DOHH2 (cell line): ENCODE data around the gene AUTS2.

Experiments used
- EZH2phosphoT487 ChIP-seq: fragments of 200-600 bp; sonication (generic); IDR thresholded peaks from 2 replicates; pipeline ENCODE4 v1.6.1; 2017; ENCODE audit warnings: borderline replicate concordance, mild to moderate bottlenecking, antibody characterized with exemption, low read length, moderate library complexity, mixed read lengths
- TF ChIP-seq, protein P1 (sequence below): fragments of 200-600 bp; sonication (generic); IDR thresholded peaks from one replicate; pipeline ENCODE4 v1.5.1; 2014; ENCODE audit warnings: antibody characterized with exemption, mild to moderate bottlenecking, low read depth, low read length; ENCODE audit not compliant: poor library complexity, severe bottlenecking

- TF ChIP-seq, protein P1, sequence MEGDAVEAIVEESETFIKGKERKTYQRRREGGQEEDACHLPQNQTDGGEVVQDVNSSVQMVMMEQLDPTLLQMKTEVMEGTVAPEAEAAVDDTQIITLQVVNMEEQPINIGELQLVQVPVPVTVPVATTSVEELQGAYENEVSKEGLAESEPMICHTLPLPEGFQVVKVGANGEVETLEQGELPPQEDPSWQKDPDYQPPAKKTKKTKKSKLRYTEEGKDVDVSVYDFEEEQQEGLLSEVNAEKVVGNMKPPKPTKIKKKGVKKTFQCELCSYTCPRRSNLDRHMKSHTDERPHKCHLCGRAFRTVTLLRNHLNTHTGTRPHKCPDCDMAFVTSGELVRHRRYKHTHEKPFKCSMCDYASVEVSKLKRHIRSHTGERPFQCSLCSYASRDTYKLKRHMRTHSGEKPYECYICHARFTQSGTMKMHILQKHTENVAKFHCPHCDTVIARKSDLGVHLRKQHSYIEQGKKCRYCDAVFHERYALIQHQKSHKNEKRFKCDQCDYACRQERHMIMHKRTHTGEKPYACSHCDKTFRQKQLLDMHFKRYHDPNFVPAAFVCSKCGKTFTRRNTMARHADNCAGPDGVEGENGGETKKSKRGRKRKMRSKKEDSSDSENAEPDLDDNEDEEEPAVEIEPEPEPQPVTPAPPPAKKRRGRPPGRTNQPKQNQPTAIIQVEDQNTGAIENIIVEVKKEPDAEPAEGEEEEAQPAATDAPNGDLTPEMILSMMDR: no peak
- TF ChIP-seq EZH2phosphoT487: no peak
Observed at GRCh38 chr7:70131817-70132216, 533.5 kb downstream of the AUTS2 start.
